DND-41 (cell line): ENCODE measurements around the gene FAM53A.

ENCODE experiments used
- ATAC-seq: fragments of 200-7000 bp; cut with Tn5 transposase; 3 replicates; pipeline ENCODE4 v1.9.1; 2021; ENCODE audit warnings: low read depth; ENCODE audit not compliant: insufficient read depth
- DNase-seq: peaks from one replicate; pipeline ENCODE4 v3.0.0-alpha.2; 2020
- H2AFZ ChIP-seq: 2 replicates; pipeline ENCODE4 v1.6.0; 2012; ENCODE audit warnings: low read depth, low read length
- H3K27ac ChIP-seq: 2 replicates; pipeline ENCODE4 v1.5.1; 2012; ENCODE audit warnings: low read length, inconsistent platforms
- H3K27me3 ChIP-seq: fragments of 200-600 bp; sonication (generic); 2 replicates; pipeline ENCODE4 v1.6.0; 2012; ENCODE audit warnings: low read length, mild to moderate bottlenecking, inconsistent platforms; ENCODE audit not compliant: insufficient read depth, poor library complexity
- H3K36me3 ChIP-seq: 2 replicates; pipeline ENCODE4 v1.5.1; 2012; ENCODE audit warnings: low read length, inconsistent platforms; ENCODE audit not compliant: insufficient read depth
- H3K4me1 ChIP-seq: 2 replicates; pipeline ENCODE4 v1.5.1; 2012; ENCODE audit warnings: mild to moderate bottlenecking, low read length; ENCODE audit not compliant: insufficient read depth
- H3K4me2 ChIP-seq: 2 replicates; pipeline ENCODE4 v1.6.0; 2012; ENCODE audit warnings: mild to moderate bottlenecking, moderate library complexity, low read length, inconsistent platforms; ENCODE audit not compliant: insufficient read depth
- H3K4me3 ChIP-seq, 2 experiments: fragments of 200-600 bp in 1 of 2; shearing (Covaris generic) in 1 of 2; 2 replicates each; pipeline ENCODE4 v1.5.1; 2012 to 2016; ENCODE audit warnings: inconsistent platforms in 2 of 2, low read length in 2 of 2, mild to moderate bottlenecking in 2 of 2, low read depth in 1 of 2, moderate library complexity in 1 of 2
- H3K79me2 ChIP-seq: 2 replicates; pipeline ENCODE4 v1.6.0; 2012; ENCODE audit warnings: low read length, inconsistent platforms; ENCODE audit not compliant: insufficient read depth
- H3K9ac ChIP-seq: 2 replicates; pipeline ENCODE4 v1.6.0; 2012; ENCODE audit warnings: low read depth, mild to moderate bottlenecking, inconsistent platforms, low read length, moderate library complexity
- H3K9me3 ChIP-seq: 2 replicates; pipeline ENCODE4 v1.5.1; 2012; ENCODE audit warnings: low read length, moderate library complexity, mild to moderate bottlenecking, inconsistent platforms; ENCODE audit not compliant: insufficient read depth, severe bottlenecking
- H4K20me1 ChIP-seq: 2 replicates; pipeline ENCODE4 v1.6.0; 2012; ENCODE audit warnings: low read length; ENCODE audit not compliant: insufficient read depth
- CTCF ChIP-seq: IDR thresholded peaks from 2 replicates; pipeline ENCODE4 v1.5.1; 2012; ENCODE audit warnings: borderline replicate concordance, low read length, moderate library complexity, mild to moderate bottlenecking; ENCODE audit not compliant: poor library complexity, severe bottlenecking; ENCODE audit errors: extremely low read depth
- EZH2 ChIP-seq: IDR thresholded peaks from 3 replicates; pipeline ENCODE4 v1.6.1; 2012; ENCODE audit warnings: borderline replicate concordance, low read depth, mild to moderate bottlenecking, moderate library complexity, low read length, inconsistent platforms; ENCODE audit not compliant: severe bottlenecking

Gene FAM53A

GRCh38 chr4:1640190-1640589 is 43.9 kb downstream of the FAM53A start:
- no peak overlapping the region for H3K4me3 ChIP-seq
- no peak for ATAC-seq
- no peak overlapping the region for H3K27ac ChIP-seq
- DNase-seq, result no peak
- H3K4me2 ChIP-seq, result no peak overlapping the region
- no peaks in the 10 kb centered on the region for H3K36me3 ChIP-seq
- H3K27me3 ChIP-seq, result no peaks in the 10 kb centered on the region
- no peaks in the 10 kb centered on the region for H3K9me3 ChIP-seq
- H3K9ac ChIP-seq, result no peak overlapping the region
- no peak overlapping the region for H2AFZ ChIP-seq
- H3K79me2 ChIP-seq, result no peaks in the 10 kb centered on the region
- H4K20me1 ChIP-seq, result peaks cover 8% of the 10 kb centered on the region; the same call in 1 of the 2 replicates
- no peaks in the 10 kb centered on the region for H3K4me1 ChIP-seq
- TF ChIP-seq CTCF (no peak), EZH2 (no peak)

- H3K79me2 ChIP-seq, result no peaks in the 10 kb centered on the region
- H3K4me3 ChIP-seq, result no peak overlapping the region
- H3K4me2 ChIP-seq, result no peak overlapping the region
- DNase-seq (no peak), ATAC-seq (no peak)
- H3K9ac ChIP-seq, result no peak overlapping the region
- no peak overlapping the region for H2AFZ ChIP-seq
- H3K4me1 ChIP-seq, result no peaks in the 10 kb centered on the region
- no peaks in the 10 kb centered on the region for H3K36me3 ChIP-seq
- H3K9me3 ChIP-seq, result no peaks in the 10 kb centered on the region
- no peak overlapping the region for H3K27ac ChIP-seq
- H3K27me3 ChIP-seq, result no peaks in the 10 kb centered on the region
- H4K20me1 ChIP-seq, result peaks cover 8% of the 10 kb centered on the region; the same call in 1 of the 2 replicates
- TF ChIP-seq EZH2 (no peak), CTCF (no peak)
Observed at GRCh38 chr4:1639299-1639868, 44.7 kb downstream of the FAM53A start.

DNA sequence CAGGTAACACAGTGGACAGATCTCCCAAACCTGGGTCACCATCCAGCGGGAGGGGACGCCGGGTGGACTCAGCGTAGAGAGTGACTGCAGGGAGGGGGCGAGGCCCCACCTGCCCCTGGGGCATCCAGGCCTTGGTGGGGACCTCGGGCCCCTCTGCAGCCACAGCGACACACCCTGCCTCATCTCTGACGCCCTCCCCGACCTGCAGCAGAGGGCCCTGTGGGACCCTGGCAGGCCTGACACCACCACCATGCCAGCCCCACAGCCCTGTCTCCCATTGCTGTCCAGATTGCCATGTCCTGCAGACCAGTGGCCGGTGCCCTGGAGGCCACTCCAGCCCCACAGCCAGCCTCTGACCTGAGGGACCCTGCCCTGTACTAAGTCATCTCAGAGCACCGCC is 45.2 kb downstream of the FAM53A start:
- no peak overlapping the region for H3K27ac ChIP-seq
- no peak overlapping the region for H3K9ac ChIP-seq
- H2AFZ ChIP-seq, result no peak overlapping the region
- peaks cover 8% of the 10 kb centered on the region; the same call in 1 of the 2 replicates for H4K20me1 ChIP-seq
- H3K4me1 ChIP-seq, result no peaks in the 10 kb centered on the region
- H3K4me3 ChIP-seq, result no peak overlapping the region
- H3K36me3 ChIP-seq, result no peaks in the 10 kb centered on the region
- TF ChIP-seq EZH2, result no peak
- ATAC-seq (no peak), DNase-seq (no peak)
- no peaks in the 10 kb centered on the region for H3K27me3 ChIP-seq
- no peak overlapping the region for H3K4me2 ChIP-seq
- H3K9me3 ChIP-seq, result no peaks in the 10 kb centered on the region
- H3K79me2 ChIP-seq, result no peaks in the 10 kb centered on the region

GRCh38 chr4:1638272-1638598 is 45.9 kb downstream of the FAM53A start:
- no peak overlapping the region for H3K27ac ChIP-seq
- H3K9me3 ChIP-seq, result no peaks in the 10 kb centered on the region
- DNase-seq (no peak), ATAC-seq (no peak)
- H3K79me2 ChIP-seq, result no peaks in the 10 kb centered on the region
- H3K27me3 ChIP-seq, result no peaks in the 10 kb centered on the region
- H3K4me1 ChIP-seq, result no peaks in the 10 kb centered on the region
- no peaks in the 10 kb centered on the region for H3K36me3 ChIP-seq
- TF ChIP-seq EZH2, result no peak
- no peak overlapping the region for H2AFZ ChIP-seq
- H4K20me1 ChIP-seq, result peaks cover 8% of the 10 kb centered on the region; the same call in 1 of the 2 replicates
- H3K4me3 ChIP-seq, result no peak overlapping the region
- H3K9ac ChIP-seq, result no peak overlapping the region
- H3K4me2 ChIP-seq, result no peak overlapping the region
